ENCODE results near the gene TRIP13. TPM values are rescaled to one million over a fixed set of nuclear protein-coding genes. Genes with fewer than 3 reads are reported as not detected.

TRIP13 gene
- total RNA-seq, 1 experiment from 2014 or later: 21.4 TPM

DNA sequence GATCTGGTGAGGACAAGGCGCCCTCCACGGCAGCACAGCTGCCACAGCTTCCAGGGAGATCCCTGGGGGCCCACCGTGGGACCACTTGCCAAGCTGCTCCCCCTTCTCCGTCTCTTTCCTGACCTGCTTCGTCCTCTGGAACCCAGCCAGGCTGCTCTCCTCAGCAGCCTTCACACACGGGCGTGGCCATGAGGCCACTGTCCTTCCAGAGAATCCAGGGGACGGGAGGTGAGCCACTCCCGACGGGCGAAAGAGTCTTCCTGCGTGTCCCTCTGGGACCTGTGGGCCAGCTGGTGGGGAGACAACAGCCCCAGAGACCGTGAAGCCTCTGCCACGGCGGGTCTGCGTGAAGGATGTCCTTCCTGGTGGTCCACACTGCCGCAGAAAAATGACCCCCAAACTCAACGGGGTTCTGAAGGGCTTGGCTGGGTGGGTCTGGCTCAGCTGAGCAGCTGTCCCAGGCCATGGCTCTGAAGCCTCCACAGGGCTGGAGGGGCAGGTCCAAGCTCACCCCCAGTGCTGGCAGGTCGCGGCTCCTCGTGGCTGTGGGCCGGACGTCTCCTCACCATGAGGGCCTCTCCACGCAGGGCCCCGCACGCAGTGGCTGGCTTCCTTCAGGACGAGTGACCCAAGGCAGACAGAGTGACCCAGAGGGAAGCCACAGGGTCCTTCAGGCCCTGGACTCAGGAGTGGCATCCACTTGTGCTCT lies 68.5 kb downstream of the TRIP13 start:
- peaks cover 18% of the 10 kb centered on the region for H3K27me3 Mint-ChIP-seq (ENCODE audit: insufficient read depth, unreplicated experiment)
- peaks cover 16% of the 10 kb centered on the region for H3K4me1 Mint-ChIP-seq (ENCODE audit: insufficient read depth, unreplicated experiment)
- no peak for DNase-seq (ENCODE audit: unreplicated experiment)
- ChIA-PET POLR2A (no interaction called here), CTCF (interaction anchor here (0.6 kb wide), 1 partner anchor 21 kb away, joined by 5 read pairs; no protein-coding TSS in a partner anchor)
- TF ChIP-seq, protein P1, sequence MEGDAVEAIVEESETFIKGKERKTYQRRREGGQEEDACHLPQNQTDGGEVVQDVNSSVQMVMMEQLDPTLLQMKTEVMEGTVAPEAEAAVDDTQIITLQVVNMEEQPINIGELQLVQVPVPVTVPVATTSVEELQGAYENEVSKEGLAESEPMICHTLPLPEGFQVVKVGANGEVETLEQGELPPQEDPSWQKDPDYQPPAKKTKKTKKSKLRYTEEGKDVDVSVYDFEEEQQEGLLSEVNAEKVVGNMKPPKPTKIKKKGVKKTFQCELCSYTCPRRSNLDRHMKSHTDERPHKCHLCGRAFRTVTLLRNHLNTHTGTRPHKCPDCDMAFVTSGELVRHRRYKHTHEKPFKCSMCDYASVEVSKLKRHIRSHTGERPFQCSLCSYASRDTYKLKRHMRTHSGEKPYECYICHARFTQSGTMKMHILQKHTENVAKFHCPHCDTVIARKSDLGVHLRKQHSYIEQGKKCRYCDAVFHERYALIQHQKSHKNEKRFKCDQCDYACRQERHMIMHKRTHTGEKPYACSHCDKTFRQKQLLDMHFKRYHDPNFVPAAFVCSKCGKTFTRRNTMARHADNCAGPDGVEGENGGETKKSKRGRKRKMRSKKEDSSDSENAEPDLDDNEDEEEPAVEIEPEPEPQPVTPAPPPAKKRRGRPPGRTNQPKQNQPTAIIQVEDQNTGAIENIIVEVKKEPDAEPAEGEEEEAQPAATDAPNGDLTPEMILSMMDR (IDR thresholded peaks at IDR 0.05; ENCODE audit: unreplicated experiment): no peak
- H3K36me3 Mint-ChIP-seq (ENCODE audit: insufficient read depth, unreplicated experiment): no peaks in the 10 kb centered on the region
- H3K4me3 Mint-ChIP-seq (ENCODE audit: unreplicated experiment): no peak overlapping the region
- BruUV-seq (replicated peaks): no TSS peak
- intact Hi-C loops (cut with micrococcal nuclease): no loop called here
- H3K27ac Mint-ChIP-seq (ENCODE audit: low read depth, unreplicated experiment): no peak overlapping the region
- no peaks in the 10 kb centered on the region for H3K9me3 Mint-ChIP-seq (ENCODE audit: unreplicated experiment)

DNA sequence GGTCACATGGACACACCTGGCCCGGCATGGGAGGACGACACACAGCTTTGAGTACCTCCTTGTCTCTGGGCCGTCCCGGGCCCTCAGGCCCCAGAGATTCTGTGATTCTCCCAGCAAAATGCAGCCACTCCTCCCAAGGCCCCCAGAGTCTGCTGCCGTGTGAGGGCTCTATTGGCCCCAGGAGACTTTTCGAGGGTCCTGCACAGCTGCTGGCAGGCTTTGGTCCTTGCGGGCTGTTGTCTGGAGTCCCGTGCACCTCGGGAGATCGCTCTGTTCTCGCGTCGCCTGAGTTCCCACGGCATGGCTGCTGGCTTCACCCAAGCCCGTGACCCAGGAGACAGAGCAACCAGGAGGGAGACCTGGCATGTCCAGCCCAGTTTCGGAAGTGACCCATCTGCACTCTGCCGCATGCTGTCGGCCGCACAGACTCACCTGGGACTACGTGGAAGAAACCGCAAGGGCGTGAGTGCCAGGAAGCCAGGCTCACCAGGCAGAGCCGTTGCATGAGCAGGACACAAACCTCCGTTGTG lies 69.1 kb downstream of the TRIP13 start:
- Mint-ChIP-seq H3K36me3 (ENCODE audit: insufficient read depth, unreplicated experiment) (no peaks in the 10 kb centered on the region), H3K4me1 (ENCODE audit: insufficient read depth, unreplicated experiment) (peaks cover 14% of the 10 kb centered on the region), H3K27ac (ENCODE audit: low read depth, unreplicated experiment) (no peak overlapping the region), H3K4me3 (ENCODE audit: unreplicated experiment) (no peak overlapping the region), H3K9me3 (ENCODE audit: unreplicated experiment) (no peaks in the 10 kb centered on the region), H3K27me3 (ENCODE audit: insufficient read depth, unreplicated experiment) (peaks cover 21% of the 10 kb centered on the region)
- TF ChIP-seq, protein P1 (IDR thresholded peaks at IDR 0.05; ENCODE audit: unreplicated experiment): no peak
- ChIA-PET CTCF (interaction anchor here (0.6 kb wide), 1 partner anchor 22 kb away, joined by 5 read pairs; no protein-coding TSS in a partner anchor), POLR2A (no interaction called here)
- BruUV-seq (replicated peaks): no TSS peak
- no peak for DNase-seq (ENCODE audit: unreplicated experiment)
- intact Hi-C loops (cut with micrococcal nuclease): no loop called here

DNA sequence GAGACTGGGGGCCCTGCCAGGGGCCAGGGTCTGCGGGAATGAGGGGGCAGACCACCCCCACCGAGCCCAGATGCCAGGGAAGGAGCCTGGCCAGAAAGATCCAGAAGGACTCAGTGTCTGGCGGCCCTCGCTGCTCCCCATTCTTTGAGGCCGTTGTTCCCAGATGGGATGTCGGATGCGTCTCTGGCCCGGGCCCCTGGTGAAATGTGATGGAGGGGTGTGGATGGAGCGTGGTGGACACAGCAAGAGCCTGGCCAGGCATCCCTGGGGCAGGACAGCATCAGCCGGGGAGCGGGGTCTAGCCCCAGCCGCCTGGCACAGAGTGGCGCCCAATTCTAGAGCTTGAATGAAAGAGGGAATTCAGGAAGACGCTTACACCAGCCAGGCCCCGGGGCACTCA lies 69.7 kb downstream of the TRIP13 start:
- no peaks in the 10 kb centered on the region for H3K36me3 Mint-ChIP-seq (ENCODE audit: insufficient read depth, unreplicated experiment)
- BruUV-seq (replicated peaks): no TSS peak
- no peak overlapping the region for H3K27ac Mint-ChIP-seq (ENCODE audit: low read depth, unreplicated experiment)
- H3K4me3 Mint-ChIP-seq (ENCODE audit: unreplicated experiment): no peak overlapping the region
- TF ChIP-seq, protein P1 (IDR thresholded peaks at IDR 0.05; ENCODE audit: unreplicated experiment): no peak
- peaks cover 10% of the 10 kb centered on the region for H3K4me1 Mint-ChIP-seq (ENCODE audit: insufficient read depth, unreplicated experiment)
- ChIA-PET CTCF (no interaction called here), POLR2A (no interaction called here)
- no peaks in the 10 kb centered on the region for H3K9me3 Mint-ChIP-seq (ENCODE audit: unreplicated experiment)
- peaks cover 27% of the 10 kb centered on the region for H3K27me3 Mint-ChIP-seq (ENCODE audit: insufficient read depth, unreplicated experiment)
- DNase-seq (ENCODE audit: unreplicated experiment): no peak
- intact Hi-C loops (cut with micrococcal nuclease): no loop called here

DNA sequence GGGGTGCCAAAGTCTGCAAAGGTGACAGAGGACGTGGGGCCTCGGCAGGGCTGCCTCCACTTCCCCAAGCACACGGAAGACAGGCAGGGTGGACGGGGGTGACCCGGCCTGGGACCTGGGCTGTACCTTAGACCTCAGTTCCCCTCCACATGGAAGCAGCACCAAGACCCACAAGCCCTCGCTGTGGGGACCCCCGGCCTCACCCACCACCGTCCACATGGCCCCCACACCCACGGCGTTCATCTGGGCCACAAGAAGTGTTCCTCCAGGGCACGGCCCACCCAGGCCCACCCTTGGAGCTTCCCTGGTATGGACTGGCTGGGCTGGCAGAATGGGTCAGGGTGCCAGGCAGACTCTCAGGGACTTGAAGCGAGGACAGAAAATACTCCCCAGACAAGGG lies 70.1 kb downstream of the TRIP13 start:
- ChIA-PET POLR2A (no interaction called here), CTCF (no interaction called here)
- H3K36me3 Mint-ChIP-seq (ENCODE audit: insufficient read depth, unreplicated experiment): no peaks in the 10 kb centered on the region
- intact Hi-C loops (cut with micrococcal nuclease): no loop called here
- no peak for DNase-seq (ENCODE audit: unreplicated experiment)
- no peak overlapping the region for H3K4me3 Mint-ChIP-seq (ENCODE audit: unreplicated experiment)
- H3K9me3 Mint-ChIP-seq (ENCODE audit: unreplicated experiment): no peaks in the 10 kb centered on the region
- BruUV-seq (replicated peaks): no TSS peak
- peaks cover 32% of the 10 kb centered on the region for H3K27me3 Mint-ChIP-seq (ENCODE audit: insufficient read depth, unreplicated experiment)
- TF ChIP-seq, protein P1 (IDR thresholded peaks at IDR 0.05; ENCODE audit: unreplicated experiment): no peak
- no peak overlapping the region for H3K27ac Mint-ChIP-seq (ENCODE audit: low read depth, unreplicated experiment)
- peaks cover 10% of the 10 kb centered on the region for H3K4me1 Mint-ChIP-seq (ENCODE audit: insufficient read depth, unreplicated experiment)

All from MCF 10A (cell line).